SU-DHL-6 (cell line): ENCODE data around the gene SYTL2.
"Not testable (repeated sequence)": the region's sequence is repeated elsewhere in the genome, so short reads cannot be mapped to it uniquely, and the experiment has no call there.

ENCODE experiments used
- EZH2phosphoT487 ChIP-seq: fragments of 200-600 bp; sonication (generic), shearing (Covaris generic); conservative IDR thresholded peaks from 2 replicates; pipeline ENCODE4 v1.6.1; 2018; ENCODE audit warnings: mild to moderate bottlenecking, antibody characterized with exemption, low read length, moderate library complexity, mixed read lengths
- TF ChIP-seq, protein P1 (sequence below): fragments of 200-600 bp; sonication (generic); IDR thresholded peaks from one replicate; pipeline ENCODE4 v1.5.1; 2017; ENCODE audit warnings: antibody characterized with exemption, mild to moderate bottlenecking, low read length, moderate library complexity; ENCODE audit not compliant: insufficient read depth, poor library complexity, severe bottlenecking

DNA sequence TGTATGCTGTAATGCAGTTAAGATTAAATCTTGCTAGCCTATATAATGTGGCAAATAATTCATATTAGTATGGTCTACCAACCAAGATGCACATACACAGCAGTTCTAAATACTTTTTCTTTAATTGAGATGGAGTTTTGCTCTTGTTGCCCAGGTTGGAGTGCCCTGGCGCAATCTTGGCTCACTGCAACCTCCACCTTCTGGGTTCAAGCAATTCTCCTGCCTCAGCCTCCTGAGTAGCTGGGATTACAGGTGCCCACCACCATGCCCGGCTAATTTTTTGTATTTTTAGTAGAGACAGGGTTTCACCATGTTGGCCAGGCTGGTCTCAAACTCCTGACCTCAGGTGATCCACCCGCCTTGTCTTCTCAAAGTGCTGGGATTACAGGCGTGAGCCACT lies 156.6 kb downstream of the SYTL2 start:
- TF ChIP-seq, protein P1, sequence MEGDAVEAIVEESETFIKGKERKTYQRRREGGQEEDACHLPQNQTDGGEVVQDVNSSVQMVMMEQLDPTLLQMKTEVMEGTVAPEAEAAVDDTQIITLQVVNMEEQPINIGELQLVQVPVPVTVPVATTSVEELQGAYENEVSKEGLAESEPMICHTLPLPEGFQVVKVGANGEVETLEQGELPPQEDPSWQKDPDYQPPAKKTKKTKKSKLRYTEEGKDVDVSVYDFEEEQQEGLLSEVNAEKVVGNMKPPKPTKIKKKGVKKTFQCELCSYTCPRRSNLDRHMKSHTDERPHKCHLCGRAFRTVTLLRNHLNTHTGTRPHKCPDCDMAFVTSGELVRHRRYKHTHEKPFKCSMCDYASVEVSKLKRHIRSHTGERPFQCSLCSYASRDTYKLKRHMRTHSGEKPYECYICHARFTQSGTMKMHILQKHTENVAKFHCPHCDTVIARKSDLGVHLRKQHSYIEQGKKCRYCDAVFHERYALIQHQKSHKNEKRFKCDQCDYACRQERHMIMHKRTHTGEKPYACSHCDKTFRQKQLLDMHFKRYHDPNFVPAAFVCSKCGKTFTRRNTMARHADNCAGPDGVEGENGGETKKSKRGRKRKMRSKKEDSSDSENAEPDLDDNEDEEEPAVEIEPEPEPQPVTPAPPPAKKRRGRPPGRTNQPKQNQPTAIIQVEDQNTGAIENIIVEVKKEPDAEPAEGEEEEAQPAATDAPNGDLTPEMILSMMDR: not testable (repeated sequence)
- not testable (repeated sequence) for TF ChIP-seq EZH2phosphoT487
